ENCODE measurements around the gene DSEL. TPM values are rescaled to one million over a fixed set of nuclear protein-coding genes. Genes with fewer than 3 reads are reported as not detected.

Gene DSEL
- total and polyA plus RNA-seq, 12 donors, result 1.0 to 11.5 (median 4.2) TPM

GRCh38 chr18:67517444-67517765 lies 885 bp upstream of the DSEL start:
- H3K4me1 ChIP-seq (replicated peaks in 1 of 2), result peaks cover 9 to 14% of the 10 kb centered on the region in 2 donors
- DNase-seq, result peak; percentile 13 to 70 (median 34)
- peak overlapping the region in 4 of 5 donors; percentile 50 to 77 (median 72) for H3K27ac ChIP-seq
- intact Hi-C loops (cut with DNase I), result no loop called here
- H3K36me3 ChIP-seq (replicated peaks in 1 of 2), result no peaks in the 10 kb centered on the region
- H3K27me3 ChIP-seq, result no peaks in the 10 kb centered on the region
- H3K4me3 ChIP-seq, result peak overlapping the region in 2 of 4 donors; percentile 20 to 78
- no peak for TF ChIP-seq POLR2A (IDR thresholded peaks at IDR 0.05)
- TF ChIP-seq CTCF (IDR thresholded peaks at IDR 0.05), result no peak
- WGBS, 4 donors, result 5 to 13% (median 8%) methylated on average over 4 of the region's 4 CpGs
- H3K9me3 ChIP-seq (replicated peaks in 1 of 3), result no peaks in the 10 kb centered on the region

- peak overlapping the region in 4 of 5 donors; percentile 33 to 87 (median 79) for H3K27ac ChIP-seq
- WGBS, 4 donors, result 1 to 3% (median 1%) methylated on average over 11 to 53 of the region's 53 CpGs
- intact Hi-C loops (cut with DNase I), result no loop called here
These were observed 480 bp downstream of the DSEL start for GRCh38 chr18:67515942-67516538.

GRCh38 chr18:67514901-67515540 lies 1.5 kb downstream of the DSEL start:
- H3K9me3 ChIP-seq (replicated peaks in 1 of 3), result no peaks in the 10 kb centered on the region
- no peaks in the 10 kb centered on the region for H3K36me3 ChIP-seq (replicated peaks in 1 of 2)
- WGBS, 4 donors, result 76 to 84% (median 81%) methylated on average over 6 of the region's 6 CpGs
- peaks cover 9 to 14% of the 10 kb centered on the region in 2 donors for H3K4me1 ChIP-seq (replicated peaks in 1 of 2)
- no peak for TF ChIP-seq CTCF (IDR thresholded peaks at IDR 0.05)
- TF ChIP-seq POLR2A (IDR thresholded peaks at IDR 0.05), result no peak
- peak overlapping the region in 2 of 4 donors; percentile 78 for H3K4me3 ChIP-seq
- intact Hi-C loops (cut with DNase I), result no loop called here
- H3K27ac ChIP-seq, result no peak overlapping the region
- DNase-seq, result no peak
- no peaks in the 10 kb centered on the region for H3K27me3 ChIP-seq

More at GRCh38 chr18:67515942-67516538, 480 bp downstream of the DSEL start:
- DNase-seq, result peak; percentile 81 to 94 (median 89)
- Histone ChIP-seq H3K4me1 (replicated peaks in 1 of 2) (peaks cover 9 to 14% of the 10 kb centered on the region in 2 donors), H3K4me3 (peak overlapping the region in 3 of 4 donors; percentile 78 to 88 (median 78)), H3K9me3 (replicated peaks in 1 of 3) (no peaks in the 10 kb centered on the region), H3K36me3 (replicated peaks in 1 of 2) (no peaks in the 10 kb centered on the region), H3K27me3 (no peaks in the 10 kb centered on the region)
- TF ChIP-seq POLR2A (IDR thresholded peaks at IDR 0.05) (no peak), CTCF (IDR thresholded peaks at IDR 0.05) (peak; percentile 43 to 76 (median 69))

- Histone ChIP-seq H3K4me1 (replicated peaks in 1 of 2) (peaks cover 9 to 14% of the 10 kb centered on the region in 2 donors), H3K36me3 (replicated peaks in 1 of 2) (no peaks in the 10 kb centered on the region), H3K27me3 (no peaks in the 10 kb centered on the region), H3K9me3 (replicated peaks in 1 of 3) (no peaks in the 10 kb centered on the region), H3K27ac (no peak overlapping the region), H3K4me3 (no peak overlapping the region)
- TF ChIP-seq CTCF (IDR thresholded peaks at IDR 0.05), result no peak
- no peak for TF ChIP-seq POLR2A (IDR thresholded peaks at IDR 0.05)
- 85 to 89% (median 87%) methylated on average over 3 of the region's 3 CpGs for WGBS, 4 donors
- no peak for DNase-seq
- intact Hi-C loops (cut with DNase I), result no loop called here
These were observed 2.1 kb downstream of the DSEL start for GRCh38 chr18:67514465-67514864.
